AML-193 (cell line): ENCODE measurements around the gene AP4M1.
"Not testable (repeated sequence)": the region's sequence is repeated elsewhere in the genome, so short reads cannot be mapped to it uniquely, and the experiment has no call there.

Source experiments
- DNase-seq, 2 experiments: peaks; one replicate each; lab custom pipeline; 2025; lab: John Stamatoyannopoulos, UW

Gene AP4M1

GRCh38 chr7:100130608-100131453, 29.4 kb downstream of the AP4M1 start:
- peak; percentile 21 to 36 for DNase-seq

GRCh38 chr7:100132126-100132525, 30.7 kb downstream of the AP4M1 start:
- no peak for DNase-seq

- DNase-seq = peak; percentile 50 to 53
These were observed 31.3 kb downstream of the AP4M1 start for GRCh38 chr7:100132697-100133151.

GRCh38 chr7:100137851-100138760, 36.7 kb downstream of the AP4M1 start:
- DNase-seq = no peak

GRCh38 chr7:100141555-100141949, 40.1 kb downstream of the AP4M1 start:
- peak; percentile 34 to 45 for DNase-seq

- no peak for DNase-seq
These were observed 41.0 kb downstream of the AP4M1 start for GRCh38 chr7:100142461-100142860.

- DNase-seq = not testable (repeated sequence)
These were observed 44.9 kb downstream of the AP4M1 start for GRCh38 chr7:100146350-100146749.

GRCh38 chr7:100147278-100147677, 45.8 kb downstream of the AP4M1 start:
- DNase-seq = no peak

GRCh38 chr7:100148225-100148558, 46.7 kb downstream of the AP4M1 start:
- no peak for DNase-seq

GRCh38 chr7:100148559-100149328, 47.3 kb downstream of the AP4M1 start, which contains the start of gene LAMTOR4:
Gene LAMTOR4, plus strand, starts transcription at chr7:100148918. Its CDS starts 55 bp downstream, at chr7:100148973.
- peak; percentile 96 for DNase-seq

GRCh38 chr7:100152404-100152803, 51.0 kb downstream of the AP4M1 start:
- DNase-seq = peak; percentile 80 to 87

- no peak for DNase-seq
These were observed 51.7 kb downstream of the AP4M1 start for GRCh38 chr7:100152937-100153666.

- DNase-seq = no peak
These were observed 52.5 kb downstream of the AP4M1 start for GRCh38 chr7:100153708-100154535.

GRCh38 chr7:100154651-100155491, 53.4 kb downstream of the AP4M1 start:
- DNase-seq = no peak

GRCh38 chr7:100155553-100156317, 54.3 kb downstream of the AP4M1 start:
- no peak for DNase-seq

- no peak for DNase-seq
These were observed 55.1 kb downstream of the AP4M1 start for GRCh38 chr7:100156331-100157068.

- DNase-seq = no peak
These were observed 55.6 kb downstream of the AP4M1 start for GRCh38 chr7:100157069-100157333.
